Activated T-cell treated with anti-CD3 and anti-CD28 coated beads, Interleukin-2, amount 50 U/mL, for 72 hours (primary cell): ENCODE data around the gene CCDC12. TPM values are rescaled to one million over a fixed set of nuclear protein-coding genes. Genes with fewer than 3 reads are reported as not detected.

Experiments
- ATAC-seq, 2 donors: fragments of 150-1000 bp; cut with Tn5 transposase; replicated peaks in 1 of 2; 2 replicates each; pipeline ENCODE4 v1.10.0; 2021; ENCODE audit warnings: moderate library complexity in 2 of 2, mild to moderate bottlenecking in 1 of 2
- DNase-seq, 2 donors: peaks; one replicate each; pipeline ENCODE4 v3.0.0; 2021 to 2022; ENCODE audit warnings: mixed read lengths in 1 of 2
- H3K27ac Mint-ChIP-seq: one replicate; pipeline ENCODE4 v1.8.0; 2022; ENCODE audit warnings: mild to moderate bottlenecking, moderate library complexity, mixed read lengths
- H3K27me3 Mint-ChIP-seq: one replicate; pipeline ENCODE4 v1.8.0; 2022; ENCODE audit warnings: low read depth, mixed read lengths
- H3K36me3 Mint-ChIP-seq, 2 donors: one replicate each; pipeline ENCODE4 v1.8.0; 2022; ENCODE audit warnings: mixed read lengths in 2 of 2, mild to moderate bottlenecking in 1 of 2; ENCODE audit not compliant: insufficient read depth in 2 of 2
- H3K4me1 Mint-ChIP-seq: one replicate; pipeline ENCODE4 v1.8.0; 2022; ENCODE audit warnings: low read depth, mixed read lengths
- H3K4me3 Mint-ChIP-seq, 2 donors: one replicate each; pipeline ENCODE4 v1.8.0; 2022; ENCODE audit warnings: mild to moderate bottlenecking in 2 of 2, mixed read lengths in 2 of 2, moderate library complexity in 2 of 2
- H3K9me3 Mint-ChIP-seq, 2 donors: one replicate each; pipeline ENCODE4 v1.8.0; 2022; ENCODE audit warnings: mixed read lengths in 2 of 2
- total RNA-seq, 2 donors: library from RNA; stranded (reverse); gene quantifications; one replicate each; pipeline ENCODE4 v1.2.3, GENCODE V29; 2022

Gene CCDC12
- total RNA-seq, 2 donors from 2014 or later = 54.7 to 56.2 TPM

DNA sequence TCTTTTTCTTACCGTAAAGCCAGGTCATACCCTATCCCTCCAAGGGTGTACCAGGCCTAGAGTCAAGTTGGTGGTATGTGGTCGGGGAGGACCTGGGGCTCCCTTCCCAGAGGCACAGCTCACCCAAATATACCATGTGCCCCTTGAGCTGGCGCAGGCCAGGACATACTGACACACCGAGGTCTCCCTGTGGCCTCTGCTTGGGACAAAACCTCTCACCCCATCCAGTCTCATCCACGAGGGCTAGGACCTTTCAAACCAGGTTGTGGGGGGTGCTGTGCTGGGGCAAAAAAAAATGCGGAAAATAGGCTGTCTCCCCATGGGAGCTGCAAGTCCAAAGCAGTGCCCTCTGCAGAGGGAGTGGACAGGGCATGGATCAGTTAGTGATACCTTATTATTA lies 76.2 kb downstream of the CCDC12 start:
- Mint-ChIP-seq H3K27ac (no peak overlapping the region), H3K4me1 (peaks cover under 1% of the 10 kb centered on the region), H3K36me3 (no peaks in the 10 kb centered on the region), H3K9me3 (no peaks in the 10 kb centered on the region), H3K4me3 (no peak overlapping the region), H3K27me3 (peaks cover 23% of the 10 kb centered on the region)
- ATAC-seq = no peak
- DNase-seq = no peak

DNA sequence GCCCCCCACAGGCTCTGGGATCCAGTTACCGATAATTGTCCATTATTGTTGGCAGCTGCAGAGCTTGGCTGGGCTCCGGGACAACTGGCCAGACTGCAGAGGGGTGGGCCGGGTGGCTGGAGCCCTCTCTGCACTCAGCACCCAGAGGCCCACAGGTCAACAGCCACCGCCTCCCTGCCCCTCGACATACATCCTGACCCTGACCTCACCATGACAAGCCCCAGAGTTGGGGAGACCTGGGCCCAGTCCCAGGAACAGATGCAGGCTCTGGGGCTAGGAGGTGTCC lies 76.6 kb downstream of the CCDC12 start:
- H3K27ac Mint-ChIP-seq = no peak overlapping the region
- ATAC-seq (no peak), DNase-seq (no peak)
- H3K27me3 Mint-ChIP-seq = peaks cover 26% of the 10 kb centered on the region
- no peaks in the 10 kb centered on the region for H3K9me3 Mint-ChIP-seq
- H3K36me3 Mint-ChIP-seq = no peaks in the 10 kb centered on the region
- H3K4me3 Mint-ChIP-seq = no peak overlapping the region
- peaks cover 4% of the 10 kb centered on the region for H3K4me1 Mint-ChIP-seq

DNA sequence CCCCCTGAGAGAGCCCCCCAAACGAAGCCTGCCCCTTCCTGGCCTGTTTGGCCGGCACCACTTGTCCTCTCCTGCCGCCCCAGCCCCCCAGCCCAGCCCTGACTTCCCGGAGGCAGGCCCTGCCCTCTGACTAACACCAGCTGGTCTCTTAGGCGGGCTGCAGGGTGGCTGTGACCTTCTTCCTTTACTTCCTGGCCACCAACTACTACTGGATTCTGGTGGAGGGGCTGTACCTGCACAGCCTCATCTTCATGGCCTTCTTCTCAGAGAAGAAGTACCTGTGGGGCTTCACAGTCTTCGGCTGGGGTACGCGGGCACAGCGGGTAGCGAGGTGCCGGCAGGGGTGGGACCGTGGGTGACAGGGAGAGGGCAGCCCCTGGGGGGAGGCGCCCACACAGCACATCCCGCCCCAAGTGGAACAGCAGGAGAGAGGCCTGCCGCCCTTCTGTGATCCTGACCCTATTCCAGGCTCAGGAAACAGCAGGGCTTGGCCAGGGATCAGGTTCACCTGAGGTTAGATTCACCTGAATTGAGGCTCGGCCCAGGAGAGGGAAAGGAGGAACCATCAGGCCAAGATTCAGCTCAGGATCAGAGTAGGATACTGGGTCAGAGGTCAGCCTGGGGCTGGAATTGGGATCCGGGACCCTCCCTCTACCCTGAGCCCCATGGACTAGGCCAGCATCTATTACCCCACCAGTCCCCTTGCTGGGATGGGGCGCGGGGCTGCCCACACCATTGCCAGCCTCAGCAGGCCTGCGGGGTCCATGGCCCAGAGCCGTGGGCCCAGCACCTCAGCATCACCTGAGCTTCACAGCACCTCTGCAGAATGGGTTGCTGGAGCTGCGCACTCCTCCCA lies 77.2 kb downstream of the CCDC12 start:
- H3K4me1 Mint-ChIP-seq = peaks cover 4% of the 10 kb centered on the region
- ATAC-seq (no peak), DNase-seq (no peak)
- H3K36me3 Mint-ChIP-seq = no peaks in the 10 kb centered on the region
- H3K27ac Mint-ChIP-seq = no peak overlapping the region
- peaks cover 26% of the 10 kb centered on the region for H3K27me3 Mint-ChIP-seq
- peak overlapping the region in 1 of 2 donors; percentile 61 for H3K4me3 Mint-ChIP-seq
- H3K9me3 Mint-ChIP-seq = no peaks in the 10 kb centered on the region

DNA sequence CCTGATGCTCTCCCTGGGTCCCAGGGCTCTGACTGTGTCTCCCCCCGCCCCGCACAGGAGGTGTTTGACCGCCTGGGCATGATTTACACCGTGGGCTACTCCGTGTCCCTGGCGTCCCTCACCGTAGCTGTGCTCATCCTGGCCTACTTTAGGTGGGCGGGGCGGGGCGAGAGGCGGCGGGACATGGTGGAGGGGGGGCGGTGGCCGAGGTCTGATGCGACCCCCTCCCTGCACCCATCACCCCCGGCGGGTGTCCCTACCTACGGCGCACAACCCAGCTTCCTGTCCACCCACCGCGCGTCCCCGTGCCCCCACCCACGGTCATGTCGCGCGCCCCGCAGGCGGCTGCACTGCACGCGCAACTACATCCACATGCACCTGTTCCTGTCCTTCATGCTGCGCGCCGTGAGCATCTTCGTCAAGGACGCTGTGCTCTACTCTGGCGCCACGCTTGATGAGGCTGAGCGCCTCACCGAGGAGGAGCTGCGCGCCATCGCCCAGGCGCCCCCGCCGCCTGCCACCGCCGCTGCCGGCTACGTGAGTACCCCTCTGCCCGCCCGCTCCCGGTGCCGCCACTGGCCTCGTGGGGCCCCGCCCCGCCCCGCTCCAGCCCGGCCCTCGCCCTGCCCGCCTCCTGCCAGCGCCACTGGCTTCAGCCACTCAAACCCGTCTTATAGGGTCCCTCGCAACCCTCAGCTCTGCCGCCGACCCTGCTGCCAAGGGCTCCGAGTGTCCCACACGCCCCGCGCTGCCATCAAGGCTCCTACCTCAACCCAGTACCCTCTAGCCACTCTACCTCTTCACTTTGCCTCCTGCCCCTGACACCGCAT lies 78.0 kb downstream of the CCDC12 start:
- Mint-ChIP-seq H3K27me3 (peaks cover 31% of the 10 kb centered on the region), H3K4me1 (peaks cover 4% of the 10 kb centered on the region), H3K9me3 (no peaks in the 10 kb centered on the region), H3K36me3 (no peaks in the 10 kb centered on the region), H3K27ac (no peak overlapping the region), H3K4me3 (peak overlapping the region; percentile 4 to 61)
- no peak for ATAC-seq
- no peak for DNase-seq

DNA sequence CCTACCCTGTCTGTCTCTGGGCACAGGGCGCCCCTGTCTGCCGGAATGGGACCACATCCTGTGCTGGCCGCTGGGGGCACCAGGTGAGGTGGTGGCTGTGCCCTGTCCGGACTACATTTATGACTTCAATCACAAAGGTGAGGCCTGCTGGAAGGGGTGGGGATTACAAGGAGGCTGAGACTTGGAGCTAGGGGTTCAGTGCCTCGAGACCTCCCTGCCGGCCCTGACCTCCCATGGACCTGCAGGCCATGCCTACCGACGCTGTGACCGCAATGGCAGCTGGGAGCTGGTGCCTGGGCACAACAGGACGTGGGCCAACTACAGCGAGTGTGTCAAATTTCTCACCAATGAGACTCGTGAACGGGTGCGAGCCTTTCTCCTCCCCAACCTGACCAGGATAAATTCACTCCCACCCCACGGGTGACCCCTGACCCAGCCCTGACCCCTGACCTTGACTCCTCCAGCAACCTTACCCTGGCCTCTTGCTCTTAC lies 78.7 kb downstream of the CCDC12 start:
- H3K27ac Mint-ChIP-seq = no peak overlapping the region
- H3K4me1 Mint-ChIP-seq = peaks cover 4% of the 10 kb centered on the region
- H3K36me3 Mint-ChIP-seq = no peaks in the 10 kb centered on the region
- DNase-seq (no peak), ATAC-seq (no peak)
- no peaks in the 10 kb centered on the region for H3K9me3 Mint-ChIP-seq
- peaks cover 38% of the 10 kb centered on the region for H3K27me3 Mint-ChIP-seq
- H3K4me3 Mint-ChIP-seq = no peak overlapping the region

DNA sequence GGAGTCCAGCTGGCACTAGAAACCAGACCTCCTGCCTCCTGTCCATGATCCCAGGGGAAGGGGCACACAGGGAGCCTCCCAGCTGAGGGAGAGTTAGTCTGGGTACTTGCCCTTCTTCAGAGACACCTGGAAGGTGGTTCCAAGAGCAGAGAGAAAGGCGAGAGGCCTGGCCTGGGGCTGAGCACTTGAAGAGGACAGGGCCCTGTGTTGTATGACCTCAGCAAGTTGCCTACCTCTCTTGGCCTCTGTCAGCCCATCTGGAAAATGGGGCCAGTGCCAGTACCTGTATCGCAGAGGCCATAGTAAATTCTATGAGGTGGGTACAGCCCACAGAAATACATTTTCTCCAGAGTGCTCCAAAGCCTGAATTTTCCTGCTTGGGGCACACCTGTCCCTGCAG lies 79.5 kb downstream of the CCDC12 start:
- peaks cover 46% of the 10 kb centered on the region for H3K27me3 Mint-ChIP-seq
- H3K36me3 Mint-ChIP-seq = no peaks in the 10 kb centered on the region
- H3K4me3 Mint-ChIP-seq = no peak overlapping the region
- no peaks in the 10 kb centered on the region for H3K9me3 Mint-ChIP-seq
- ATAC-seq (no peak), DNase-seq (no peak)
- H3K4me1 Mint-ChIP-seq = peaks cover 4% of the 10 kb centered on the region
- H3K27ac Mint-ChIP-seq = no peak overlapping the region

DNA sequence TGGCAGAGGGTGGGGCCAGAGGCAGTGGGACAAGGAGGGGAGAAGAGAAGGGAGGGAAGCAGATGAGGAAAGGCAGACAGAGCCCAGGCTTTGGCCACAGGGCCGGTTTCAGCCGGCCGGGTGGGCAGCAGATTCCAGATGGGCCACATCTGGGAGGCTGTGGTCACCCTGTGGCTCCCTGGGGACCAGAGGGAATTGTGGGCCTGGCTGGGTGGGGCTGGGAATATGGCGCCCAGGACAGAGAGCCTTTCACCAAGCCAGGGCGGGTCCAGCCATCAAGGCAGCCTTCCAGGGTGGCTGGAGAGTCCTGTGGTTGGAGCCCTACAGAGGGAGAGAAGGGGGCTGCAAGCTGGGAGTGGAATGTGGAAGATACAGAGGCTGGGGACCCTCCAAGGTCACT lies 80.2 kb downstream of the CCDC12 start:
- H3K9me3 Mint-ChIP-seq = no peaks in the 10 kb centered on the region
- no peak for DNase-seq
- H3K27me3 Mint-ChIP-seq = peaks cover 53% of the 10 kb centered on the region
- H3K4me3 Mint-ChIP-seq = no peak overlapping the region
- H3K36me3 Mint-ChIP-seq = no peaks in the 10 kb centered on the region
- peaks cover 4% of the 10 kb centered on the region for H3K4me1 Mint-ChIP-seq
- no peak for ATAC-seq
- H3K27ac Mint-ChIP-seq = no peak overlapping the region

DNA sequence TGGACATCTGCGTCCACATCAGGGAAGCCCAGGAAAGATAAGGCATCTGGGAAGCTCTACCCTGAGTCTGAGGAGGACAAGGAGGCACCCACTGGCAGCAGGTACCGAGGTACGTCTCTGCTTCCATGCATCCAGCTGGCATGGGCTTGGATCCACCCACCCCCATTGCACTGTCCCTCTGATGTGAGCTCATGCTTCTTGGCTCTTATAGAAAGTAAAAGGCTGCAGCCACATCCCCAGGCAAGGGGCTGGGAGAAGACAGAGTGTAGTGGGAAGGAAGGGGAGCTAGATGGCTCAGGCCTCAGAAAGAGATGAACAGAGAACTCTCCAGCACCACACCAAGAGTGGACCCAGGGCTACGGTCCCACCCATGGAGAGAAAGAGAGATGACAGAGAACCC lies 80.8 kb downstream of the CCDC12 start:
- DNase-seq (no peak), ATAC-seq (no peak)
- Mint-ChIP-seq H3K27me3 (peaks cover 59% of the 10 kb centered on the region), H3K27ac (no peak overlapping the region), H3K4me1 (peaks cover 4% of the 10 kb centered on the region), H3K4me3 (no peak overlapping the region), H3K36me3 (no peaks in the 10 kb centered on the region), H3K9me3 (no peaks in the 10 kb centered on the region)

DNA sequence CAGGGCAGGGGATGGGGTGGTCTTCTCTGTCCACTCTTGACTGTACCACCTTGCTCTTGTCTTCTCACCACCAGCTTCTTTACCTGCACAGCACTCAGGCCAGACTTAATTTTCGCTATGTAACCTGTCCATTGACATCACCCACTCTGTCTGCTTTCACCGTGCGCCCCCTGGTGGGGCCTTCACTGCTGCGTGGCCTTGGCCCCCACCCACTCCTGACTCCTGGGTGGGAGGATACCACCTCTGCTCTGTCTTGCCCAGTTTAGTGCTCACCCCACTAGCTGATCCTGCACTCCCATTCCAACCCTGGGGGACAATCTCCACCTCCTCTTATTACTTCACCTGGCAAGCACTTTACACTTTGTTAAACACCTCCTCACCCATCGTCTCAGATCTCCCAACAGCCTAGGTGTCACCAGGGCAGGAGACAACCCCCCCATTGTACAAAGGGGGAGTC lies 81.3 kb downstream of the CCDC12 start:
- H3K4me3 Mint-ChIP-seq = no peak overlapping the region
- DNase-seq (peak; percentile 83 to 85), ATAC-seq (peak; percentile 76 to 81)
- H3K27ac Mint-ChIP-seq = no peak overlapping the region
- peaks cover 4% of the 10 kb centered on the region for H3K4me1 Mint-ChIP-seq
- H3K27me3 Mint-ChIP-seq = peaks cover 59% of the 10 kb centered on the region
- H3K9me3 Mint-ChIP-seq = no peaks in the 10 kb centered on the region
- no peaks in the 10 kb centered on the region for H3K36me3 Mint-ChIP-seq

DNA sequence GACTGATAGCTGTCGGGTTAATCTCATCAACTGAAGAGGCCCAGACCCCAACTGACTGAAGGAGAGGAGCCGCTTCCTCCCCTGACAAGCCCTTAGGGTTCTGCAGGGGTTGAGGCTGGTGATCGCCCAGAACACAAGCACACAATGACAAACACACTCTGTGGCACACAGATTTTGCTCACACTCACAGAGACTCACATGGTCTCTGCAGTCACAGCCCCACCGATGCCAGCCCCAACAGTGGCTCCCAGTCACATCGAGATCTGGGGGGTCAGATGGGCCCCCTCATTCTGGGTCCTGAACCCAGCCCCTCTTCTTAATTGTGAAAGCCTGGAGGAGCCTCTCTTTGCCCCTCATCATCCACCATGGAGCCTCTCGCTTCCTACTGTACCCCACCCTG lies 82.3 kb downstream of the CCDC12 start:
- Mint-ChIP-seq H3K4me1 (peaks cover 4% of the 10 kb centered on the region), H3K9me3 (no peaks in the 10 kb centered on the region), H3K4me3 (no peak overlapping the region), H3K27ac (no peak overlapping the region), H3K27me3 (peaks cover 57% of the 10 kb centered on the region), H3K36me3 (no peaks in the 10 kb centered on the region)
- DNase-seq (no peak), ATAC-seq (no peak)

DNA sequence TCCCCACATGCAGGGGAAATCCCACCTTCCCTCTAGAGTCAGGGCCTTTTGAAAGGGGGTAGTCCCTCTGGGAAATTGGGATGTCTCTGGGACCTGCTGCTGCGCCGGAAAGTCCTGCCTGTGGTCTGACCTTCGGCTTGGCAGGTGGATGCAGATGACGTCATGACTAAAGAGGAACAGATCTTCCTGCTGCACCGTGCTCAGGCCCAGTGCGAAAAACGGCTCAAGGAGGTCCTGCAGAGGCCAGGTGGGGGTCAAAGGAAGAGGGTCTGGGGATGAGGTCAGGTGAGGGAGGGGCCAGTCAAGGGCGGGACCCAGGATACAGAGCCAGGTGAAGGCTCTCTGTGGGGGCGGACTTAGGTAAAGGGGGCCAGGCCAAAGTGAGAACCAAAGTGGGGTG lies 82.8 kb downstream of the CCDC12 start:
- Mint-ChIP-seq H3K4me1 (peaks cover 4% of the 10 kb centered on the region), H3K27ac (no peak overlapping the region), H3K36me3 (no peaks in the 10 kb centered on the region), H3K9me3 (no peaks in the 10 kb centered on the region), H3K4me3 (no peak overlapping the region), H3K27me3 (peaks cover 52% of the 10 kb centered on the region)
- DNase-seq (no peak), ATAC-seq (no peak)

DNA sequence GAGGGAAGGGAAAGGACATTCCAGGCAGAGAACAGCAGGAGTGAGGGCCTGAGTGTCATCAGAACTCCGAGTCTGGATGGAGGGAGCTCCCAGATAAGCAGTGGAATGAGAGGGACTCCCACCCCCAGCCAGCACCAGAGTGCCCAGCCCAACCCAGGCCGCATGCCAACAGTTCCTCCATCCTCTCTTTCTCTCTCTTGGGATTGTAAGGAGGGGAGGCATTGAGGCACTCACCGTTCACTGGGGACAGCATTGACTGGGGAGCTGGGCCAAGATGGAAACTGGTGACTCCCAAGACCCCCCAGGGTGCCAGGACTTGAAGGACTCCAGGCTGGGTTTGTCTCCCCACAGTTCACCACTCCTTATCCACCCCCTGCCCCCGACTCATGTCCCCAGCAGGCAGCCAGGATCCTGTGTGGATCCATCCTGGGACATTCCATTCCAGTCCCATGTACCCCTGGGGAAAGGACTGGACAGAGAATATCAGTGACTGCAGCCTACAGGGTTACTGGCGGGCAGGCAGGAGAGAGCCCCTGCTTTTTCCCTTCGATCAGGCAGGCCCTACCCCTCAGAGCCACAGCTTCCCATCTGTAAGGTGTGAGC lies 83.3 kb downstream of the CCDC12 start:
- H3K4me1 Mint-ChIP-seq = peaks cover 4% of the 10 kb centered on the region
- no peak overlapping the region for H3K27ac Mint-ChIP-seq
- ATAC-seq (no peak), DNase-seq (no peak)
- no peaks in the 10 kb centered on the region for H3K36me3 Mint-ChIP-seq
- peaks cover 47% of the 10 kb centered on the region for H3K27me3 Mint-ChIP-seq
- no peaks in the 10 kb centered on the region for H3K9me3 Mint-ChIP-seq
- peak overlapping the region in 1 of 2 donors; percentile 64 for H3K4me3 Mint-ChIP-seq
